KMS-11 (cell line): ENCODE results near the gene TNPO1.
A peak's percentile ranks its signal among the peaks of the same experiment; 100 is the strongest.

Source experiments
- H2AFZ ChIP-seq: fragments of 200-600 bp; sonication (generic); 2 replicates; pipeline ENCODE4 v1.6.1; 2016; ENCODE audit warnings: antibody characterized with exemption, mixed run types, low read depth
- H3K27ac ChIP-seq: fragments of 200-600 bp; sonication (generic); 2 replicates; pipeline ENCODE4 v1.6.1; 2016; ENCODE audit warnings: mild to moderate bottlenecking, mixed run types
- H3K27me3 ChIP-seq: fragments of 200-600 bp; sonication (generic); 2 replicates; pipeline ENCODE4 v1.6.1; 2017; ENCODE audit warnings: mild to moderate bottlenecking, low read depth, mixed run types, moderate library complexity; ENCODE audit not compliant: insufficient read depth
- H3K36me3 ChIP-seq: fragments of 200-600 bp; sonication (generic); 2 replicates; pipeline ENCODE4 v1.6.1; 2017; ENCODE audit warnings: mild to moderate bottlenecking, mixed run types; ENCODE audit not compliant: insufficient read depth
- H3K4me1 ChIP-seq: fragments of 200-600 bp; sonication (generic); 2 replicates; pipeline ENCODE4 v1.6.1; 2016; ENCODE audit warnings: mild to moderate bottlenecking, low read depth, mixed run types; ENCODE audit not compliant: poor library complexity, severe bottlenecking
- H3K4me2 ChIP-seq: fragments of 200-600 bp; sonication (generic); 2 replicates; pipeline ENCODE4 v1.7.0; 2016; ENCODE audit warnings: mild to moderate bottlenecking, mixed run types
- H3K4me3 ChIP-seq: fragments of 200-600 bp; sonication (generic); IDR thresholded peaks from 2 replicates; pipeline ENCODE4 v1.6.1; 2017; ENCODE audit warnings: low read depth, low read length, mixed read lengths; ENCODE audit not compliant: insufficient read depth
- H3K79me2 ChIP-seq: fragments of 200-600 bp; sonication (generic); 2 replicates; pipeline ENCODE4 v1.6.1; 2016; ENCODE audit warnings: low read depth, mixed run types; ENCODE audit not compliant: insufficient read depth
- H3K9ac ChIP-seq: fragments of 200-600 bp; sonication (generic); 2 replicates; pipeline ENCODE4 v1.6.1; 2016; ENCODE audit warnings: mild to moderate bottlenecking, mixed run types
- H4K20me1 ChIP-seq: fragments of 200-600 bp; sonication (generic); 2 replicates; pipeline ENCODE4 v1.6.1; 2016; ENCODE audit warnings: mild to moderate bottlenecking, mixed run types; ENCODE audit not compliant: insufficient read depth
- TF ChIP-seq, protein P1 (sequence below): fragments of 200-600 bp; sonication (generic); conservative IDR thresholded peaks from 2 replicates; pipeline ENCODE4 v1.6.1; 2017; ENCODE audit warnings: low read depth, mild to moderate bottlenecking, antibody characterized with exemption, low read length, moderate library complexity, mixed read lengths

Gene TNPO1

DNA sequence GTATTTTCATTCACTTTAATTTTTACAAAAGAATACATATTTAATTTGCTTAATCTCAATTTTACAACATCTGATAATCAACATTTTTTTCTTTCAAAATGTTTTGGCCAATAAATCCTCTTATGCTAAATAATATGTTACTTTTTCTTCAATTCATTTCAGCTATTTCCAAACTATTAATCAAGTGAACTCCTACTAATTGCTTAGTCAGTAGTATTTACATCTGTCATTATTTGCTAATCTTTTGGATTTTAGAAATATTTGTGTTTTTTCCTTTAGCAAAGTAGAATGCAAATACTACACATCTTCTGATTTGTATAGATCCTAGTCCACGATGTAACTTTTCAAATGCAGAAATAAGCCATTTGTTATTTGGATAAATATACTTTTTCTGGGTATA, 1.6 kb upstream of the TNPO1 start:
- no peaks in the 10 kb centered on the region for H4K20me1 ChIP-seq
- H3K4me1 ChIP-seq = peaks cover 68% of the 10 kb centered on the region
- peak overlapping the region; percentile 85; the same call in 1 of the 2 replicates for H2AFZ ChIP-seq
- H3K27me3 ChIP-seq = no peaks in the 10 kb centered on the region
- peak overlapping the region; percentile 98 for H3K27ac ChIP-seq
- peak overlapping the region; percentile 91 for H3K9ac ChIP-seq
- no peaks in the 10 kb centered on the region for H3K36me3 ChIP-seq
- no peak overlapping the region for H3K4me3 ChIP-seq
- TF ChIP-seq, protein P1, sequence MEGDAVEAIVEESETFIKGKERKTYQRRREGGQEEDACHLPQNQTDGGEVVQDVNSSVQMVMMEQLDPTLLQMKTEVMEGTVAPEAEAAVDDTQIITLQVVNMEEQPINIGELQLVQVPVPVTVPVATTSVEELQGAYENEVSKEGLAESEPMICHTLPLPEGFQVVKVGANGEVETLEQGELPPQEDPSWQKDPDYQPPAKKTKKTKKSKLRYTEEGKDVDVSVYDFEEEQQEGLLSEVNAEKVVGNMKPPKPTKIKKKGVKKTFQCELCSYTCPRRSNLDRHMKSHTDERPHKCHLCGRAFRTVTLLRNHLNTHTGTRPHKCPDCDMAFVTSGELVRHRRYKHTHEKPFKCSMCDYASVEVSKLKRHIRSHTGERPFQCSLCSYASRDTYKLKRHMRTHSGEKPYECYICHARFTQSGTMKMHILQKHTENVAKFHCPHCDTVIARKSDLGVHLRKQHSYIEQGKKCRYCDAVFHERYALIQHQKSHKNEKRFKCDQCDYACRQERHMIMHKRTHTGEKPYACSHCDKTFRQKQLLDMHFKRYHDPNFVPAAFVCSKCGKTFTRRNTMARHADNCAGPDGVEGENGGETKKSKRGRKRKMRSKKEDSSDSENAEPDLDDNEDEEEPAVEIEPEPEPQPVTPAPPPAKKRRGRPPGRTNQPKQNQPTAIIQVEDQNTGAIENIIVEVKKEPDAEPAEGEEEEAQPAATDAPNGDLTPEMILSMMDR = no peak
- H3K79me2 ChIP-seq = peaks cover 28% of the 10 kb centered on the region
- H3K4me2 ChIP-seq = peak overlapping the region; percentile 88

DNA sequence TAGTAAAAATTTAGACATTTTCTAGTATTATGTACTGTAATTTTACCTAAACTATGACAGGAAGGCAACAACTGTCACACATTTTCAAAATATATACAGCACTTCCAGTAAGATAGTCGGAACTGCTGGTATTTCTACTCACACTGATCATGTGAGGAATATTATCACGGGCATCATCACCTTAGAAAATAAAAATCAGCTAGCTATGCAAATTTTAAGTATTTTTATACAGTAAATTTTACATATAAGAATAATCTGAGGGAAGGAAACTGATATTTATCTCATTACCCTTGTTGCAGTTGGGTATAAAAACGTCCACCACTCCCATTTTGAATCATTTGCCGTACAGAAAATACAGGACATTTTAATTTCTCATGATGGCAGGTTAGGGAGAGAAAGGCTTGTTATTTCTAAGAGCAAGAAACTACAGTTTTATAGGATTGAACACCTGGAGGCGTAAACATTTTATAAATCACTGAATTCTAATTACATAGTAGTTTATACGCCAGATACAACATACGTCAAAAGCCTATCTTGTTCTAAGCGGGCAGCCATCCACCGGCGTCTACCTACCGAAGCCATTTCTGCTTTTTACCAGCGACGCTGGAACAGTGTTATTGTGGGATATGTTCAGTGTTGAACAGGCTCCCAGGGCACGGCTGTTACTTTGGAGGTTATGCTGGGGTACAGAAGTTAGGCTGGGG, 729 bp upstream of the TNPO1 start:
- Histone ChIP-seq H3K27me3 (no peaks in the 10 kb centered on the region), H2AFZ (peak overlapping the region; percentile 85), H3K79me2 (peaks cover 37% of the 10 kb centered on the region), H3K4me3 (no peak overlapping the region), H3K4me1 (peaks cover 68% of the 10 kb centered on the region), H3K4me2 (peak overlapping the region; percentile 88), H3K27ac (peak overlapping the region; percentile 98), H3K36me3 (no peaks in the 10 kb centered on the region), H4K20me1 (no peaks in the 10 kb centered on the region), H3K9ac (peak overlapping the region; percentile 91)
- TF ChIP-seq, protein P1 = no peak

DNA sequence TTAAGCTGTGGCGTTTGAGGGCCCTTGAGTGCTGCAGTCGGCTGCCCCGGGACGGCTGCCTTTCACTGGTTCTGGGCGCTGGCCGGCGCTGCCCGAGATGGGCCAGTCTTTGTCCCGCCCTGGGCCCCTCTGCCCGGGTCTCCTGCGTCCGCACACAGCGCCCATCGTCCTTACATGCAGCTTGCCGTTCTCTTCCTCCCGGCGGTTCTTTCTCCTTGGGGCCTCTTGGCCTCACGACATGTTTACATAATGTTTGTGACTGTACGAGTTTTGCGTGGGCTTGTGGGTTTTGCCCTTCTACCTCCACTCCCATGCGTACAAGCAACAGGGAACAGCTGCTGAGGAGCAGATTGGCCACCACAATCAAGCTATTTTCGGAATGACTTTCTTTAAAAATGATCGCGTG, 618 bp downstream of the TNPO1 start:
- Histone ChIP-seq H3K4me2 (peak overlapping the region; percentile 79), H3K79me2 (peaks cover 50% of the 10 kb centered on the region), H3K27ac (peak overlapping the region; percentile 98), H3K9ac (peak overlapping the region; percentile 91), H3K4me1 (peaks cover 74% of the 10 kb centered on the region), H3K4me3 (peak overlapping the region; percentile 56), H3K27me3 (no peaks in the 10 kb centered on the region), H4K20me1 (no peaks in the 10 kb centered on the region), H2AFZ (peak overlapping the region; percentile 85), H3K36me3 (no peaks in the 10 kb centered on the region)
- TF ChIP-seq, protein P1 = no peak

DNA sequence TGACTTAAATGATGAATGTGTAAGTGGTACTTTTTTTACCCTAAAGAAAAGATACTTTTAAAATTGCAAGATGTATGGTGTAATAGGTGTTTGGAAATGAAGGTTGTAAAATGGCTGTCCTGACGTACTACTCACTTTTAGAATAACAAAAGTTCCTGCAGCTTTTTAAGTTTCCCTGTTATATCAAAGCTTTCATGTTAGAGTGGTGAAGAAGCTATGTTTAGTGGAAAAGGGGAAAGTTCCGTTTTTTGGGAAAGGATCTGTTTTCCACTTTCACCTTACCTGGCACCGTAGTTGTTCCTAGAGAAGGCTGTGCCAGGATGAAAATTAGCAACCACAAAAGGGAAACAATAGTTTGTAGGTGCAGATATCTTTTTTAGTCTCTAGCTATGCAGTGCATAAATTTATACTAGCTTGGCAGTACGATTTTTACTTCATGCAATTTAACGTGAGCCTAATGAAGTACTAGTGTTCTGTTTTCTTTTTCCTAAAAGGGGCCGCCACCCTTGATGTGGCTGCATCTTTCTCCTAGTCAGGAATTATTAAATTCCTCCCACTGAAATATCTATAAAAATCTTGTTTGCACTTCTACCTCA, 1.3 kb downstream of the TNPO1 start:
- peak overlapping the region; percentile 79 for H3K4me2 ChIP-seq
- H3K36me3 ChIP-seq = no peaks in the 10 kb centered on the region
- TF ChIP-seq, protein P1 = no peak
- H3K27me3 ChIP-seq = no peaks in the 10 kb centered on the region
- H3K27ac ChIP-seq = peak overlapping the region; percentile 98
- peaks cover 74% of the 10 kb centered on the region for H3K4me1 ChIP-seq
- H2AFZ ChIP-seq = peak overlapping the region; percentile 85; the same call in 1 of the 2 replicates
- no peaks in the 10 kb centered on the region for H4K20me1 ChIP-seq
- H3K9ac ChIP-seq = peak overlapping the region; percentile 91
- H3K79me2 ChIP-seq = peaks cover 52% of the 10 kb centered on the region
- no peak overlapping the region for H3K4me3 ChIP-seq
